ENCODE results near the gene MRM2.

DNA sequence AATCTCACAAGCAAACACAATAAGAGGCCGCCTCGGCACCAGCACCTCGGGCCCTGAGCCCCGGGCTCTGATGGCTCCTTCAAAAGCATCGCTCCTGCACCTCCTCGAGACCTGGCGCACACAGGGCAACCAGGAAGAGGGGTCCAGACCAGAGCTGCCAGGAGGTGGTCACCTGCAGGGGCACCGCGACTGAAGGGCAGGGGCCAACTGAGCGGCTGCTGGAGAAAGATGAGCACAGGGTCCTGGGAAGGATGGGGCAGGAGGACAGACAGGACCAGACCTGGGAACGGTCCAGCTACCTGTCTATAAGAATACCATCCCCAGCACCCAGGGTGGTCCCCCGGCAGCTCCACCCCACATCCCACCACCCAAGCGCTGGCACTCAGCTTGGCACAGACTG is 30.1 kb downstream of the MRM2 start:
- TF ChIP-seq CTCF (IDR thresholded peaks at IDR 0.05) (no peak), ZFX (IDR thresholded peaks at IDR 0.05; ENCODE audit: borderline replicate concordance) (no peak)
